Activated CD4-positive, alpha-beta T cell treated with anti-CD3 and anti-CD28 coated beads for 36 hours (primary cell): ENCODE data around the gene FOLR3. TPM values are rescaled to one million over a fixed set of nuclear protein-coding genes. Genes with fewer than 3 reads are reported as not detected.
A peak's percentile ranks its signal among the peaks of the same experiment; 100 is the strongest.
"Not testable (repeated sequence)": the region's sequence is repeated elsewhere in the genome, so short reads cannot be mapped to it uniquely, and the experiment has no call there.

Experiments
- ATAC-seq: fragments of 200-7000 bp; cut with Tn5 transposase; one replicate; pipeline ENCODE4 v1.10.0; 2021; ENCODE audit warnings: mild to moderate bottlenecking, moderate library complexity
- CTCF ChIA-PET: fragments of 350-600 bp; sonication (Branson Sonifier 250); formaldehyde crosslinking; loops from one replicate; lab custom pipeline; 2021; ENCODE audit warnings: antibody characterized with exemption; lab: Charles Lee
- POLR2A ChIA-PET: fragments of 350-600 bp; sonication (Branson Sonifier 250); formaldehyde crosslinking; loops from one replicate; lab custom pipeline; 2021; ENCODE audit warnings: antibody characterized with exemption, inconsistent platforms; lab: Charles Lee
- DNase-seq: peaks from one replicate; pipeline ENCODE4 v3.0.0-alpha.2; 2020
- H3K27ac Mint-ChIP-seq: one replicate; pipeline ENCODE4 v1.8.0; 2021; ENCODE audit warnings: mixed read lengths
- H3K27me3 Mint-ChIP-seq: one replicate; pipeline ENCODE4 v1.8.0; 2021; ENCODE audit warnings: mixed read lengths
- H3K36me3 Mint-ChIP-seq: one replicate; pipeline ENCODE4 v1.8.0; 2021; ENCODE audit warnings: low read depth, mixed read lengths
- H3K4me1 Mint-ChIP-seq: one replicate; pipeline ENCODE4 v1.8.0; 2021; ENCODE audit warnings: mixed read lengths
- H3K4me3 Mint-ChIP-seq: one replicate; pipeline ENCODE4 v1.8.0; 2021; ENCODE audit warnings: mild to moderate bottlenecking, moderate library complexity, mixed read lengths
- H3K9me3 Mint-ChIP-seq: one replicate; pipeline ENCODE4 v1.8.0; 2021; ENCODE audit warnings: low read depth, mixed read lengths
- intact Hi-C, 2 experiments: fragments of 100-400 bp; cut with DNase I in 1 of 2; cut with micrococcal nuclease in 1 of 2; formaldehyde crosslinking; loops; one replicate each; pipeline versions ENCODE4 v1.14.2 to v1.15.1; 2022 to 2024; cut with DNase I, micrococcal nuclease
- total RNA-seq, 2 experiments: library from RNA; stranded (reverse); gene quantifications; one replicate each; pipeline ENCODE4 v1.2.3, GENCODE V29; 2021

Gene FOLR3
- total RNA-seq, 2 experiments from 2014 or later = not detected

DNA sequence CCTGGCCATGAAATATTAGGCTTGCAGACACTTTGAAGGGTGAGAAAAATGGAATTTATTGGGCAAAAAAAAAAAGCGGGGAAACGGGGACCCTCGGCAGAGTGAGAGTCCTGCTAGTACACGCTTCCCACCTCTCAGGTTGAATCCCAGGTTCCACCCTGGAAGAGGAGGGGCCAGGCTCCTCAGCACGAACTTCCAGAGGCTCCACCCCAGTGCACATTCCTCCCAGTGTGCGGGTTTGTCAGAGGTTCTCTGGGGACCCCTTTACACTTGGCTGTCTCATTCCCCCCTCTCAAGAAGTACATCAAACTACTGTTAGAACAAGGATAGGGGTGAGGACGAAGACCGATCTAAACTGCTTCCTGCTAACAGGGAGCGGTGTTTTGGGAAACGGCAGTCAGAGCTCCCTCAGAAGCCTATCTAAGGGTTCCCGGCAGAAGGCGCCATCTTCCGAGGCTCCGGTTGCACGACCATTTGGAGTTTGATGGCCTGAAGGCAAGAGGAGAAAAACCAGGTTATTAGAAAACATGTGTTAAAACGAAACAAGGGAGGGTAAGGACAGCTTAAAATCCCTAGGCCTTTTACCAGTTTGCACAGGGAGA, 27.5 kb downstream of the FOLR3 start:
- CTCF ChIA-PET = interaction anchor here (1.0 kb wide), 1 partner anchor 184 kb away, joined by 4 read pairs; no protein-coding TSS in a partner anchor
- Mint-ChIP-seq H3K4me1 (no peaks in the 10 kb centered on the region), H3K9me3 (no peaks in the 10 kb centered on the region), H3K36me3 (no peaks in the 10 kb centered on the region), H3K27ac (no peak overlapping the region), H3K27me3 (peaks cover 9% of the 10 kb centered on the region), H3K4me3 (no peak overlapping the region)
- DNase-seq (no peak), ATAC-seq (no peak)
- POLR2A ChIA-PET = no interaction called here
- intact Hi-C loops = no loop called here

- intact Hi-C loops, H3K27me3 Mint-ChIP-seq, H3K27ac Mint-ChIP-seq, DNase-seq, ATAC-seq, H3K36me3 Mint-ChIP-seq, H3K4me1 Mint-ChIP-seq, CTCF ChIA-PET, H3K4me3 Mint-ChIP-seq, H3K9me3 Mint-ChIP-seq: not testable (repeated sequence)
- POLR2A ChIA-PET = interaction anchor here (0.6 kb wide), 1 partner anchor 11 kb away, joined by 5 read pairs; no protein-coding TSS in a partner anchor
Observed at GRCh38 chr11:72164187-72164586, 28.7 kb downstream of the FOLR3 start.

DNA sequence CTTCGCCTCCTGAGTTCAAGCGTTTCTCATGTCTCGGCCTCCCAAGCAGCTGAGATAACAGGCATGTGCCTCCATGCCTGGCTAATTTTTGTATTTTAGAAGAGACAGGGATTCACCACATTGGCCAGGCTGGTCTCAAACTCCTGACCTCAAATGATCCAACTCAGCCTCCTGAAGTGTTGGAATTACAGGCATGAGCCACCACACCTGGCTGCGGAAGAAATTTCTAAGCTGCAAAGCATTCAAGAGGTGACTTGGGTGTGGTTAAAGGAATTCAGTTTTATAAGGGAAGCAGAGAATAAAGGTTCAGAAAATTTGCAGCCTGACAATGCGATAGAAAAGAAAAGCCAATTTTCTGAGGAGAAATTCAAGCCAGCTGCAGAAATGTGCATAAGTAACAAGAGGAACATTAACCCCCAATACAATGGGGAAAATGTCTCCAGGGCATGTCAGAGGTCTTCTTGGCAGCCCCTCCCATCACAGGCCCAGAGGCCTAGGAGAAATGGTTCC, 33.6 kb downstream of the FOLR3 start:
- H3K9me3 Mint-ChIP-seq, intact Hi-C loops, POLR2A ChIA-PET, H3K4me1 Mint-ChIP-seq, ATAC-seq, DNase-seq, H3K36me3 Mint-ChIP-seq, H3K4me3 Mint-ChIP-seq, H3K27me3 Mint-ChIP-seq, H3K27ac Mint-ChIP-seq: not testable (repeated sequence)
- CTCF ChIA-PET = interaction anchor here (0.6 to 0.7 kb wide), 2 partner anchors 137 to 327 kb away, joined by 3 read pairs; no protein-coding TSS in a partner anchor

- POLR2A ChIA-PET, H3K9me3 Mint-ChIP-seq, ATAC-seq, H3K36me3 Mint-ChIP-seq, H3K27ac Mint-ChIP-seq, intact Hi-C loops, H3K27me3 Mint-ChIP-seq, DNase-seq, H3K4me1 Mint-ChIP-seq, H3K4me3 Mint-ChIP-seq: not testable (repeated sequence)
- CTCF ChIA-PET = interaction anchor here (0.6 kb wide), 1 partner anchor 137 kb away, joined by 3 read pairs; no protein-coding TSS in a partner anchor
Observed at GRCh38 chr11:72169754-72170153, 34.2 kb downstream of the FOLR3 start.

DNA sequence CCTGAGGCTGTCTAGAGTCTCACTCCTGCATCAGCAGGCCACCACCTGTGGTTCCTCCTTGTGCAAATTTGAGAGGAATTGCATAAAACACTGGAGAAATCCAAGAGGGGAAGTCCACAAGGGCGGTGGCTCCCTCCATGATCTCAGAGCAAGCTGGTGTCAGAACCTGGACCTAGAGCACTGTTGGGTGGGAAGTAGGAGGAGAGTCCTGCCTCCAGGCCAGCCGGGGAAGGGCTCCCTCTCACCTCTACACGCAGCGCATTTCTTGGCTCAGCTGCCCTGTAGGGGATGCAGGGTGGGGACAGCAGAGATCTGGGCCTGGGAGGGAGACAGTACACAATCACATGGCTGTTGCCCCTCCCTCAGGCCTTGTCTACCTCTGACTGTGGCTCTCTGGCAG, 36.5 kb downstream of the FOLR3 start:
- H3K4me3 Mint-ChIP-seq, ATAC-seq, H3K4me1 Mint-ChIP-seq, H3K36me3 Mint-ChIP-seq, H3K9me3 Mint-ChIP-seq, DNase-seq, intact Hi-C loops, POLR2A ChIA-PET, H3K27me3 Mint-ChIP-seq, CTCF ChIA-PET, H3K27ac Mint-ChIP-seq: not testable (repeated sequence)

DNA sequence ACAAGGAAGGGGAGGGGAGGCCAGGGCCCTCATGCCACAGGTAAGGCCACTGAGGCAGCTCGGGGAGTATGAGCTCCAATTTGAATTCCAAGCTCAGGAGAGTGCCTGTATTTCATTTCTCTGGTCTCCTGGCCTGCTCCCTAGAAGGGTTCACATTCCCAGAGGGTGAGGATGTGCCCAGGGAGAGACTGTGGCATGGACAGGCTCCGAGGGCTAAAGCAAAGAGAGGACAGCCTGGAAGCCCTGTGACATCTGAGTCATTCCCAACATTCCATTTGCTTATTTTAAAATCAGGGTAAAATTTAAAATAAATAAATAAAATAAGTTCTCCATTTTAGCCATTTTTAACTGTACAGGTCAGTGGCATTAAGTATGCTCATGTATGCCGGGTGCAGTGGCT, 37.8 kb downstream of the FOLR3 start:
- H3K27me3 Mint-ChIP-seq = peaks cover 2% of the 10 kb centered on the region
- POLR2A ChIA-PET = no interaction called here
- H3K36me3 Mint-ChIP-seq = no peaks in the 10 kb centered on the region
- no peak for DNase-seq
- intact Hi-C loops = no loop called here
- H3K9me3 Mint-ChIP-seq = no peaks in the 10 kb centered on the region
- H3K27ac Mint-ChIP-seq = no peak overlapping the region
- H3K4me1 Mint-ChIP-seq = no peaks in the 10 kb centered on the region
- CTCF ChIA-PET = interaction anchor here (1.0 kb wide), 1 partner anchor 29 kb away, joined by 3 read pairs; no protein-coding TSS in a partner anchor
- no peak overlapping the region for H3K4me3 Mint-ChIP-seq
- ATAC-seq = no peak

- no peaks in the 10 kb centered on the region for H3K36me3 Mint-ChIP-seq
- ChIA-PET POLR2A (no interaction called here), CTCF (interaction anchor here (0.5 to 1.0 kb wide), 3 partner anchors 8 to 260 kb away, joined by 3 to 4 read pairs (median 4); partner anchors contain the start of gene CLPB)
- no peak overlapping the region for H3K27ac Mint-ChIP-seq
- no peak for ATAC-seq
- peaks cover 2% of the 10 kb centered on the region for H3K27me3 Mint-ChIP-seq
- H3K9me3 Mint-ChIP-seq = no peaks in the 10 kb centered on the region
- no peak overlapping the region for H3K4me3 Mint-ChIP-seq
- intact Hi-C loops = no loop called here
- no peak for DNase-seq
- H3K4me1 Mint-ChIP-seq = no peaks in the 10 kb centered on the region
Observed at GRCh38 chr11:72174302-72175070, 39.0 kb downstream of the FOLR3 start.

GRCh38 chr11:72177656-72178055, 42.1 kb downstream of the FOLR3 start:
- Mint-ChIP-seq H3K9me3 (no peaks in the 10 kb centered on the region), H3K36me3 (no peaks in the 10 kb centered on the region), H3K4me3 (no peak overlapping the region), H3K27me3 (peaks cover 2% of the 10 kb centered on the region), H3K4me1 (peaks cover 10% of the 10 kb centered on the region), H3K27ac (no peak overlapping the region)
- CTCF ChIA-PET = interaction anchor here (1.6 kb wide), 1 partner anchor 34 kb away, joined by 6 read pairs; no protein-coding TSS in a partner anchor
- POLR2A ChIA-PET = no interaction called here
- ATAC-seq (no peak), DNase-seq (no peak)
- intact Hi-C loops = no loop called here

GRCh38 chr11:72179049-72179803, 43.7 kb downstream of the FOLR3 start:
- intact Hi-C loops = no loop called here
- ATAC-seq (no peak), DNase-seq (no peak)
- H3K4me3 Mint-ChIP-seq = no peak overlapping the region
- no peaks in the 10 kb centered on the region for H3K36me3 Mint-ChIP-seq
- CTCF ChIA-PET = interaction anchor here (1.1 to 1.4 kb wide), 2 partner anchors 154 to 252 kb away, joined by 3 to 6 read pairs; no protein-coding TSS in a partner anchor
- H3K9me3 Mint-ChIP-seq = no peaks in the 10 kb centered on the region
- no peak overlapping the region for H3K27ac Mint-ChIP-seq
- H3K27me3 Mint-ChIP-seq = peaks cover 6% of the 10 kb centered on the region
- POLR2A ChIA-PET = no interaction called here
- peaks cover 12% of the 10 kb centered on the region for H3K4me1 Mint-ChIP-seq

DNA sequence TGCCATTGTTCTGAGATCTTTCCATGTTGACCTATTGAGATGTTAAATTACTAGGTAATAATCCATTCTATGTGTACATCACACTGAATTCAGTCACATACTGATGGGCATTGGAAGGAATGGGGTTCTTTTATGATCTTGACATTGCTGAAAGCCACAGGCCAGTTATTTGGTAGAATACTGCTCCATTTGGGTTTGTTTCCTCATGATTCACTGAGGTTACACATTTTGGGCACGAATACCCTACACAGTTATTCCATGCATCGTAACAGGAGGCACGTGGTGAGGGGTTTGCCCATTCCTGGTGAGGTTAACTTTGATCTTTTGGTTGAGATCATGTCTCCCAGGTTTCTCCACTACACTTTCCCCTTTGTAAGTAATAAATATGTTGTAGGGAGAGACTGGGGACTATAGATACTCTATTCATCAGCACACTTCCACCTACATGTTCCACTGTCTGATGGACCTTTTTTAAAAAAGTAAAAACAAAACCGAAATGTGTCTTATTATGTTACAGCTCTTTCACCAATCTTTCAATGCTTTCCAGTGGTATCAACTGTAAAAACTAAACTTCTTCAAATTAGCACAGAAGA, 44.4 kb downstream of the FOLR3 start:
- DNase-seq (peak; percentile 16), ATAC-seq (peak; percentile 56)
- POLR2A ChIA-PET = no interaction called here
- Mint-ChIP-seq H3K27me3 (peaks cover 6% of the 10 kb centered on the region), H3K4me1 (peaks cover 12% of the 10 kb centered on the region), H3K27ac (peak overlapping the region; percentile 12), H3K36me3 (no peaks in the 10 kb centered on the region), H3K9me3 (no peaks in the 10 kb centered on the region), H3K4me3 (no peak overlapping the region)
- CTCF ChIA-PET = interaction anchor here (0.7 to 1.4 kb wide), 6 partner anchors 32 to 251 kb away, joined by 3 to 6 read pairs (median 3); no protein-coding TSS in a partner anchor
- intact Hi-C loops = no loop called here
